ENCODE data around the gene LOX.

LOX gene

GRCh38 chr5:122078116-122079110 is at the start of gene LOX:
TSS of gene LOX (minus strand) at chr5:122078259. CDS start at chr5:122077985, 274 bp downstream.
- DNase-seq: peak; percentile 40

GRCh38 chr5:122126756-122127321 is 48.8 kb upstream of the LOX start:
- DNase-seq: no peak

DNA sequence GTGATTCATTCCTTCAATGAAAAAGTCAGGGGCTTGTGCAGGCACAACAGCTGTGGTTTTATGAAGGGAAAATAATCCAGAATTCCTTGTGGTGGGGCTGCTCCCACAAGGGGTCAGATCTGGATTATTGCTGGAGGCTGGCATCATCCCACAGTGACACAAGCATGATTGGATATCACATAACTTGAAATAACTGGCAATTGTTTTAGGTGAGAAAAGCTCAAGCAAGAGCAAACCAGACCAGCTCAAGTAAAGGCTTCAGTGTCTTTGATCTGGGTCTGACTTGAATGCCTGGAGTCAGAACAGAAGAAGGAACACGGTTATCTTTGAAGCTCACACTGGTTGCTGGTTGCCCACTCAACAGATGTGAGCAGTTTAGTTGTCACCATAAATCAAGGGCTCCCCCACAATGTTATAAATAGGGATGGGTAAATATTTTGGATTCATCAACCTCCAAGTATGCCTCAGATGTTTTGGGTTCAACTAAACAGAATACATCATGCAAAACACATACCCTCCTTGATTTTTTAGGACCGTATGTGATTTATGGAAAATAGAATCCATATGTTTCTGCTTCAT is 48.2 kb upstream of the LOX start:
- no peak for DNase-seq

DNA sequence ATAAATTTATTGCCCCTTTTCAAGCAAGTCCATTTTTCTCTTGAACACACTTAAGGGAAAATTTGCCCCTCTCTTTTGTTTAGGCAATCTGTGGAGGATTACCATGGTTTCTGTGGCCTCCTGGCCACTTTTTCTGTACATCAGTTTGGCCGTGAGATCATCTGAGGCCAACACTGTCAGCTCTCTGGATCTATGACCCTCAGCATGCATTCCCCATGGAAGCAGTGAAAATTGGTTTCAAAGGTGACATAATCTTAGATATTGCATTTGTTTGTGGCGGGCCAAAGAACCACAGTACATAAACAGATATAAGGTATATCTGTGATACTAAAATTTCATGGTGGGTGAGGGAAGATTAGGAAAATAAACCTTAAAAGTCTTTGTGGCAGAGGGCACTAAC is 46.7 kb upstream of the LOX start:
- no peak for DNase-seq

- no peak for DNase-seq
These were observed 43.7 kb upstream of the LOX start for GRCh38 chr5:122121479-122122465.

GRCh38 chr5:122120957-122121356 is 42.9 kb upstream of the LOX start:
- DNase-seq: no peak

DNA sequence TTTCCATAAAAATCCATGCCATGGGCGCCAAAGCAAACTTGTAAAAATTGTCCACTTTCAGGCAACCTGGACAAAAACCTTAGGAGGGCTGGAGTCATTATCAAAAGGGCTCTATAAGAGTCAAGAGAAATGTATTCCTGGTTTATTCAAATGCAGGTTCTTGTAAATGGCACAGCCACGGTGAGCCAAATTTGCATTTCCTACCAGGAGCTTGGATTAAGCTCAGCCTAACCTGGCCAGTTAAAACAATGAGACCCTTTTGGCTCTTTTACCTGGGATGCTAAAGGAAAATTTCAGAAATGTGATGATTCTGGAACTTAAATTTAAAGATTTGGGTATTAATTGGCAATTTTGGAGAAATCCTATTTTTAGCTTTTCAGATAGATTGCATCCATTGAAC is 42.4 kb upstream of the LOX start:
- no peak for DNase-seq

- DNase-seq: no peak
These were observed 41.1 kb upstream of the LOX start for GRCh38 chr5:122119205-122119604.

DNA sequence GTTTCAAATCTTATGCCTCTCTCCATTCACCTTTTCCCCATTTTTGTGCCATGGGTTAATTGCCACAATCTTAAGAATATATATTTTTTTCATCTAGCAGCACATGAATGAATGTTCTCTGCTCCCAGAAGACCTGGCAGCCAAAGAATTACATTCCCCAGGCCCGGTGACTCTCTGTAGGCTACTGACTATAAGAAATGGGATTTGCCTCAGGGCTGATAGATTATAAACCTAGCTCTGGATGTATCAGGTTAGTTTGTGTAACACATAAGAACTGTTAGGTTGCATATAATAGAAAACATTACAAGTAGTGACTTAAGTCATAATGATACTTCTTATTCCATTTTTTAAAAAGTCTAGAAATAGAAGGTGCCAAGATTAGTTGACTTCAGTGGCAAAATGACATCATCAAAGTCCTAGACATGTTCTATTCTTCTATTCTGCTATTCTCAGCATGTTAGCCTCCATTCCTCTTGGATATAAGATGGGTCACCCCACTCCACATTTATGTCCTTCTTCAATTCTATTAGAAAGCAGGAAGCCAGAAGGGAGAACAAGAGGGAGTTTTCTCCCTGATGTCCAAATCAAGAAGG is 40.4 kb upstream of the LOX start:
- no peak for DNase-seq

GRCh38 chr5:122114501-122114900 is 36.4 kb upstream of the LOX start:
- DNase-seq: no peak

GRCh38 chr5:122112733-122113558 is 34.9 kb upstream of the LOX start:
- DNase-seq: no peak

GRCh38 chr5:122112063-122112462 is 34.0 kb upstream of the LOX start:
- DNase-seq: no peak

DNA sequence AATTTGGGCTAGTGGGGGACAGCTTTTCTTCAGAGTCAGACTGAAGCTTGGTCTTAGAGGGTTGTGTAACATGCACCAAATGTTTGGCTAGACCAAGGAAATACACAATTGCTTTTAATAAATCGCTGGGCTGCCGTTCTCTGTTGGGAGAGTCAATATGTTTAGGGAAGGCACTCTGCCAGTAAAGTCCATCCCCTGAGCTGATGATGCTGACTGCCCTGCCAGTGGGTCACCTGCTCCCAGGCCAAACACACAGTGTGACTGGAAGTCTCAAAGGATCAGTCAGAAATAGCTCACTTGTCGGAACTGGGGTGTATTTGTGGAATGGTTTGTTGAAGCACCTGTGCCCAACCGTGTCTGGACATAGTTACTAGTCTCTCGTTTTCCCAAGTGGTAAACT is 33.4 kb upstream of the LOX start:
- DNase-seq: no peak

GRCh38 chr5:122110987-122111386 is 32.9 kb upstream of the LOX start:
- no peak for DNase-seq

- no peak for DNase-seq
These were observed 29.0 kb upstream of the LOX start for GRCh38 chr5:122107016-122107415.

GRCh38 chr5:122105909-122106308 is 27.9 kb upstream of the LOX start:
- DNase-seq: no peak

GRCh38 chr5:122102825-122103224 is 24.8 kb upstream of the LOX start:
- no peak for DNase-seq

GRCh38 chr5:122101636-122102285 is 23.7 kb upstream of the LOX start:
- DNase-seq: no peak

DNA sequence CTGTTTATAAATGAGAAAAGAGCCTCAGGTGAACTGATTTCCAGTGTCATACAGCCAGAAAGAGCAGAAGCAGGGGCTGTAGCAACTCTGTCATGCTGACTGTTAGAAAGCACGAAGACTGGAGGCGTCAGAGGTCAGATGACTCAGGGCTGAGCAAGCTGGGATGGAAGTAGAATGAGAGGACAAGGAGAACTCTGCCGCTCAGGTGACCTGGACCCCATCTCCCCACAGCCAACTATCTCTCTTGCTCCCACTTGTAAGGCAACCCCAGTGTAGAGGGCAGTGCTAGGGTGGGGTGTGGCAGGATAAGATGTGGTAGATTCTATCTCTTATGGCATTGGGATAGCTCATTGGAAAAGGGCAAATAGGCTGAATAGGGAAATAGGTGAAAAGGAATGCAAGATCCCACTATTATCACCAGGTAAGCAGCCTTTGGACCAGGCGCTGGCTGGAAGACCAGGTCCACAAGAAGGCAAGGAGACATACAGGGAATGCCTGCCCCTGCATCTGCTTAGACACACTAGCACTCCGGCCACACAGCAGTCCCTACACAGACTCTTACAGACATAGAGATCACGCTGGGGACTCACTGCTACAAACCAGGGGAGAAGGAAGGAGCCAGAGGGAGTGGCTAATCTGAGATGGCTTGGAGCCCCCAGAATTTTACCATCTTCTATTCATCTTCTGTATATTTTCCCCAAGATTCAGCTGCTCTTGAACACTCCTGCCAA is 21.2 kb upstream of the LOX start:
- DNase-seq: no peak

DNA sequence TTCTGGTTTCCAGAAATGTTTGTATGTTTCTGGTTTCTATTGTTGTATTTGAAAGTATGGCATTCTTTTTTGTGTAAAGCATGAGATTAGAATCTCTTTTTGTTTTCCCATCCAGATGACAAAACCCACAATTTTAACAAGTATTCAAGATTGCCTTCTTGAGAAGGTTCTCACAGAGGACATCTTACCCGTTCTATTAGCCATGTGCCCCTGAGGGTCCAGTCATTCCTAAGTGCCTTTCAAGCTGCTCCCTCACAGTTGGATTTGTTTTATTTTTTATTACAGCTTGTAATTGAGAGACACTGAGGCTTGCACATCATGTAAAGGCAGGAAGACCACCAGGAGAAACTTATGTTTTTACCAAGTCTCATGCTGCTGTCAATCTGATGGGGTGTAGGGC is 19.3 kb upstream of the LOX start:
- DNase-seq: no peak
